Erythroblast (primary cell): ENCODE results near the gene TSTD1.
"Not testable (repeated sequence)": the region's sequence is repeated elsewhere in the genome, so short reads cannot be mapped to it uniquely, and the experiment has no call there.

Source experiments
- GATA1 ChIP-seq: IDR thresholded peaks from 2 replicates; pipeline ENCODE4 v1.6.1; 2011; ENCODE audit warnings: low read depth, mild to moderate bottlenecking, control low read depth, low read length, moderate library complexity
- POLR2A ChIP-seq: IDR thresholded peaks from 2 replicates; pipeline ENCODE4 v1.6.1; 2011; ENCODE audit warnings: mild to moderate bottlenecking, low read length

DNA sequence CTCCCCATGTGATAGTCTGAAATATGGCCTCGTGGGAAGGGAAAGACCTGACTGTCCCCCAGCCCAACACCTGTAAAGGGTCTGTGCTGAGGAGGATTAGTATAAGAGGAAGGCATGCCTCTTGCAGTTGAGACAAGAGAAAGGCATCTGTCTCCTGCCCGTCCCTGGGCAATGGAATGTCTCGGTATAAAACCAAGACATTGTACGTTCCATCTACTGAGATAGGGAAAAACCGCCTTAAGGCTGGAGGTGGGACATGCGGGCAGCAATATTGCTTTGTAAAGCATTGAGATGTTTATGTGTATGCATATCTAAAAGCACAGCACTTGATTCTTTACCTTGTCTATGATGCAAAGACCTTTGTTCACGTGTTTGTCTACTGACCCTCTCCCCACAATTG, 21.6 kb downstream of the TSTD1 start:
- TF ChIP-seq POLR2A, GATA1: not testable (repeated sequence)
